H9 (cell line): ENCODE data around the gene ARHGEF10L. TPM values are rescaled to one million over a fixed set of nuclear protein-coding genes. Genes with fewer than 3 reads are reported as not detected.
A peak's percentile ranks its signal among the peaks of the same experiment; 100 is the strongest.

ENCODE experiments used
- DNase-seq: peaks from one replicate; pipeline ENCODE4 v3.0.0-alpha.2; 2017
- H2AFZ ChIP-seq: one replicate; pipeline ENCODE4 v1.6.1; 2013; ENCODE audit warnings: mild to moderate bottlenecking, low read length, control low read depth, moderate library complexity
- H2AK5ac ChIP-seq: 2 replicates; pipeline ENCODE4 v1.6.1; 2013; ENCODE audit warnings: low read length, control low read depth, mixed read lengths; ENCODE audit not compliant: insufficient read length
- H2BK120ac ChIP-seq: one replicate; pipeline ENCODE4 v1.6.1; 2013; ENCODE audit warnings: low read depth, mild to moderate bottlenecking, low read length, control low read depth, inconsistent platforms; ENCODE audit not compliant: poor library complexity, severe bottlenecking
- H2BK12ac ChIP-seq: 2 replicates; pipeline ENCODE4 v1.6.1; 2013; ENCODE audit warnings: low read length, control low read depth, mixed read lengths, low read depth; ENCODE audit not compliant: insufficient read length
- H2BK15ac ChIP-seq: 2 replicates; pipeline ENCODE4 v1.6.1; 2013; ENCODE audit warnings: low read depth, low read length, control low read depth
- H2BK20ac ChIP-seq: one replicate; pipeline ENCODE4 v1.6.1; 2013; ENCODE audit warnings: low read depth, mild to moderate bottlenecking, low read length, control low read depth, inconsistent platforms; ENCODE audit not compliant: poor library complexity, severe bottlenecking
- H2BK5ac ChIP-seq: 2 replicates; pipeline ENCODE4 v1.6.1; 2013; ENCODE audit warnings: low read length, control low read depth, mixed read lengths; ENCODE audit not compliant: insufficient read length
- H3K14ac ChIP-seq: 2 replicates; pipeline ENCODE4 v1.6.1; 2013; ENCODE audit warnings: low read length, control low read depth; ENCODE audit not compliant: insufficient read depth
- H3K18ac ChIP-seq: 2 replicates; pipeline ENCODE4 v1.6.1; 2013; ENCODE audit warnings: low read depth, mild to moderate bottlenecking, mixed read lengths, low read length, control low read depth; ENCODE audit not compliant: insufficient read length
- H3K23ac ChIP-seq: 2 replicates; pipeline ENCODE4 v1.6.1; 2013; ENCODE audit warnings: low read length, control low read depth, mixed read lengths, low read depth; ENCODE audit not compliant: insufficient read length
- H3K23me2 ChIP-seq: 2 replicates; pipeline ENCODE4 v1.6.1; 2013; ENCODE audit warnings: low read depth, mild to moderate bottlenecking, mixed read lengths, low read length, control low read depth; ENCODE audit not compliant: insufficient read length, poor library complexity, severe bottlenecking
- H3K27ac ChIP-seq: 2 replicates; pipeline ENCODE4 v1.5.1; 2013; ENCODE audit warnings: low read length, control low read depth, mixed read lengths, low read depth; ENCODE audit not compliant: insufficient read length
- H3K27me3 ChIP-seq: 2 replicates; pipeline ENCODE4 v1.6.1; 2013; ENCODE audit warnings: low read length, control low read depth, inconsistent platforms; ENCODE audit not compliant: insufficient read depth
- H3K4ac ChIP-seq: 2 replicates; pipeline ENCODE4 v1.6.1; 2013; ENCODE audit warnings: low read depth, mild to moderate bottlenecking, control low read depth, inconsistent platforms, low read length, moderate library complexity
- H3K4me1 ChIP-seq: 2 replicates; pipeline ENCODE4 v1.6.1; 2013; ENCODE audit warnings: low read length, control low read depth, inconsistent platforms; ENCODE audit not compliant: insufficient read depth
- H3K4me2 ChIP-seq: 2 replicates; pipeline ENCODE4 v1.6.1; 2013; ENCODE audit warnings: low read length, control low read depth, mixed read lengths; ENCODE audit not compliant: insufficient read length, insufficient read depth
- H3K56ac ChIP-seq: 2 replicates; pipeline ENCODE4 v1.6.1; 2013; ENCODE audit warnings: low read depth, mild to moderate bottlenecking, mixed read lengths, low read length, control low read depth; ENCODE audit not compliant: insufficient read length
- H3K79me1 ChIP-seq: 2 replicates; pipeline ENCODE4 v1.6.1; 2013; ENCODE audit warnings: low read depth, mild to moderate bottlenecking, moderate library complexity, low read length, control low read depth, inconsistent platforms; ENCODE audit not compliant: insufficient read depth, poor library complexity, severe bottlenecking
- H3K79me2 ChIP-seq: 2 replicates; pipeline ENCODE4 v1.6.1; 2013; ENCODE audit warnings: low read length, control low read depth, inconsistent platforms; ENCODE audit not compliant: insufficient read depth
- H3K9ac ChIP-seq: 2 replicates; pipeline ENCODE4 v1.6.1; 2013; ENCODE audit warnings: low read length, control low read depth, mixed read lengths; ENCODE audit not compliant: insufficient read length; ENCODE audit errors: extremely low read depth
- H3K9me3 ChIP-seq: one replicate; pipeline ENCODE4 v1.6.1; 2013; ENCODE audit warnings: low read depth, low read length, inconsistent platforms; ENCODE audit not compliant: control insufficient read depth
- H3T11ph ChIP-seq: one replicate; pipeline ENCODE4 v1.6.1; 2013; ENCODE audit warnings: mild to moderate bottlenecking, low read length, control low read depth, inconsistent platforms
- H4K20me1 ChIP-seq: one replicate; pipeline ENCODE4 v1.6.1; 2013; ENCODE audit not compliant: control insufficient read depth, insufficient read length, insufficient read depth
- H4K5ac ChIP-seq: 2 replicates; pipeline ENCODE4 v1.6.1; 2013; ENCODE audit warnings: low read depth, mild to moderate bottlenecking, mixed read lengths, low read length, control low read depth; ENCODE audit not compliant: insufficient read length
- H4K8ac ChIP-seq: replicated peaks from 2 replicates; pipeline ENCODE4 v1.6.1; 2013; ENCODE audit warnings: low read length, control low read depth, mixed read lengths, low read depth; ENCODE audit not compliant: insufficient read length
- H4K91ac ChIP-seq: 2 replicates; pipeline ENCODE4 v1.6.1; 2013; ENCODE audit warnings: low read depth, mild to moderate bottlenecking, moderate library complexity, mixed read lengths, low read length, control low read depth; ENCODE audit not compliant: insufficient read length
- H3K27ac Mint-ChIP-seq, 3 experiments: 2 replicates in 2 of 3; 3 replicates in 1 of 3; pipeline ENCODE4 v1.8.0; 2020 to 2021; ENCODE audit warnings: mixed read lengths in 3 of 3, mild to moderate bottlenecking in 1 of 3, moderate library complexity in 1 of 3
- H3K27me3 Mint-ChIP-seq: 2 replicates; pipeline ENCODE4 v1.8.0; 2021; ENCODE audit warnings: low read depth, mild to moderate bottlenecking, moderate library complexity, mixed read lengths
- H3K36me3 Mint-ChIP-seq, 3 experiments: 2 replicates in 2 of 3; 3 replicates in 1 of 3; pipeline ENCODE4 v1.8.0; 2020 to 2021; ENCODE audit warnings: low read depth in 3 of 3, mixed read lengths in 3 of 3; ENCODE audit not compliant: insufficient read depth in 1 of 3
- H3K4me1 Mint-ChIP-seq, 2 experiments: 2 replicates each; pipeline ENCODE4 v1.8.0; 2020; ENCODE audit warnings: mixed read lengths in 2 of 2
- H3K4me3 Mint-ChIP-seq, 2 experiments: 2 replicates in 1 of 2; 3 replicates in 1 of 2; pipeline ENCODE4 v1.8.0; 2020 to 2021; ENCODE audit warnings: mild to moderate bottlenecking in 2 of 2, mixed read lengths in 2 of 2, moderate library complexity in 1 of 2
- H3K9me3 Mint-ChIP-seq, 2 experiments: 2 replicates in 1 of 2; 3 replicates in 1 of 2; pipeline ENCODE4 v1.8.0; 2020; ENCODE audit warnings: mild to moderate bottlenecking in 2 of 2, mixed read lengths in 2 of 2, moderate library complexity in 1 of 2
- WGBS: extraction: QIAGEN DNeasy Blood & Tissue Kit; methylation state at CpG from one replicate; pipeline ENCODE4 v1.1.7; 2013; ENCODE audit warnings: missing lambda C conversion rate, low lambda C conversion rate, mixed read lengths; ENCODE audit not compliant: insufficient read length; ENCODE audit errors: extremely low coverage; 5-methylcytosine and 5-hydroxymethylcytosine counted together
- total RNA-seq: library from RNA; stranded (reverse); gene quantifications from 2 replicates; pipeline ENCODE4 v1.2.1, GENCODE V29; 2021
- TF ChIP-seq, protein P1 (sequence below): fragments of 200-600 bp; sonication (generic); conservative IDR thresholded peaks from 3 replicates; pipeline ENCODE4 v1.8.0; 2021; ENCODE audit warnings: antibody characterized with exemption, mild to moderate bottlenecking

ARHGEF10L gene
- total RNA-seq, 1 experiment from 2014 or later, result 20.2 TPM

DNA sequence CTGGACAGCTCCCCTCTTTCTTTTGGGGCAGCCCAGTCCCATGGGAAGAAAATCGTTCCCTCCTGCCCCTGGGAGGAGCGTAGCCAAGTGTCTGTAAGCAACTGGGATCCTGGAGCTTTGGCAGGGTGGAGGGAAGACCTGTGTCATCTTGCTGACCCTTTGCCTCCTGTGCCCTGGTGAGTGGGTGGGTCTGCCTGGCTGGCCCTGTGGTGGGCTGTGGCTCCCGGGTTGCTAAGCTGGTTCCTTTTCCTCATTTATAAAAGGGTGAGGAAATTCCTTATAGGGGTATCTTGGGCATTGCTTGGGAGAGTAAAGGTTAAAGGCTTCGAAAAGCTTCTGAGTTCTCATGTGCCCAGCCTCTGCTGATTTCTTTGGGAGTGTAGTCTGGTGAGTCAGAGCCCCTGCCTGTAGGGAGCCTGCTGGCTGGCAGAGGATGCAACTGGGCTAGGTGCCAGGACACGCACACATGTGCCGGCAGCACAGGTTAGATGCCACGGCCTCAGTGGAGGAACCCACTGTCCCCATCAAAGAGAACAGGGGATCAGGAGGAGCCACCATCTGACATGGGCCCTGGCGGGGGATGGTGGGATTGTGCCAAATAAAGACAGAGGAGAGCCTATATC, 85.2 kb downstream of the ARHGEF10L start:
- Mint-ChIP-seq H3K27me3 (no peaks in the 10 kb centered on the region; the same call in 1 of the 2 replicates), H3K27ac (peak overlapping the region in 1 of 3 experiments; percentile 15; a peak in 1 of 7 replicates), H3K4me3 (no peak overlapping the region), H3K36me3 (peaks cover 4 to 50% (median 38%) of the 10 kb centered on the region in 3 experiments; a peak in 6 of 7 replicates), H3K4me1 (peaks cover 2 to 5% of the 10 kb centered on the region in 2 experiments; a peak in 2 of 4 replicates), H3K9me3 (no peaks in the 10 kb centered on the region)
- no peak overlapping the region for H3K9ac ChIP-seq
- no peak for DNase-seq
- H3K14ac ChIP-seq, result no peak overlapping the region
- no peak overlapping the region for H2BK12ac ChIP-seq
- H3K18ac ChIP-seq, result no peak overlapping the region
- no peak overlapping the region for H3K56ac ChIP-seq
- no CpG with 5 or more reads among the region's 8 CpGs for WGBS
- no peak overlapping the region for H2BK120ac ChIP-seq
- no peaks in the 10 kb centered on the region for H3K23me2 ChIP-seq
- no peak overlapping the region for H2BK20ac ChIP-seq
- no peak overlapping the region for H4K91ac ChIP-seq
- no peak overlapping the region for H2AFZ ChIP-seq
- no peaks in the 10 kb centered on the region for H3K27me3 ChIP-seq
- H3K4ac ChIP-seq, result no peak overlapping the region
- no peak overlapping the region for H2BK15ac ChIP-seq
- no peak overlapping the region for H3T11ph ChIP-seq
- no peak overlapping the region for H3K4me2 ChIP-seq
- no peak overlapping the region for H3K27ac ChIP-seq
- no peak overlapping the region for H2BK5ac ChIP-seq
- no peak overlapping the region for H4K5ac ChIP-seq
- no peak overlapping the region for H2AK5ac ChIP-seq
- no peaks in the 10 kb centered on the region for H3K4me1 ChIP-seq
- H3K9me3 ChIP-seq, result no peaks in the 10 kb centered on the region
- H3K79me2 ChIP-seq, result no peaks in the 10 kb centered on the region
- no peaks in the 10 kb centered on the region for H3K79me1 ChIP-seq
- no peak overlapping the region for H4K8ac ChIP-seq
- no peak overlapping the region for H3K23ac ChIP-seq
- TF ChIP-seq, protein P1, sequence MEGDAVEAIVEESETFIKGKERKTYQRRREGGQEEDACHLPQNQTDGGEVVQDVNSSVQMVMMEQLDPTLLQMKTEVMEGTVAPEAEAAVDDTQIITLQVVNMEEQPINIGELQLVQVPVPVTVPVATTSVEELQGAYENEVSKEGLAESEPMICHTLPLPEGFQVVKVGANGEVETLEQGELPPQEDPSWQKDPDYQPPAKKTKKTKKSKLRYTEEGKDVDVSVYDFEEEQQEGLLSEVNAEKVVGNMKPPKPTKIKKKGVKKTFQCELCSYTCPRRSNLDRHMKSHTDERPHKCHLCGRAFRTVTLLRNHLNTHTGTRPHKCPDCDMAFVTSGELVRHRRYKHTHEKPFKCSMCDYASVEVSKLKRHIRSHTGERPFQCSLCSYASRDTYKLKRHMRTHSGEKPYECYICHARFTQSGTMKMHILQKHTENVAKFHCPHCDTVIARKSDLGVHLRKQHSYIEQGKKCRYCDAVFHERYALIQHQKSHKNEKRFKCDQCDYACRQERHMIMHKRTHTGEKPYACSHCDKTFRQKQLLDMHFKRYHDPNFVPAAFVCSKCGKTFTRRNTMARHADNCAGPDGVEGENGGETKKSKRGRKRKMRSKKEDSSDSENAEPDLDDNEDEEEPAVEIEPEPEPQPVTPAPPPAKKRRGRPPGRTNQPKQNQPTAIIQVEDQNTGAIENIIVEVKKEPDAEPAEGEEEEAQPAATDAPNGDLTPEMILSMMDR, result no peak
- H4K20me1 ChIP-seq, result peaks cover 2% of the 10 kb centered on the region
